Suprapubic skin (tissue), 4 donors: ENCODE measurements around the gene SYT11. TPM values are rescaled to one million over a fixed set of nuclear protein-coding genes. Genes with fewer than 3 reads are reported as not detected.

Experiments
- DNase-seq, 2 donors: peaks; one replicate each; pipeline ENCODE4 v3.0.0-alpha.2; 2019; ENCODE audit warnings: low spot score in 2 of 2
- H3K27ac ChIP-seq: fragments of 200-600 bp; sonication (generic); one replicate; pipeline ENCODE4 v1.5.1; 2019
- H3K27me3 ChIP-seq: fragments of 200-600 bp; sonication (generic); one replicate; pipeline ENCODE4 v1.5.1; 2019
- H3K36me3 ChIP-seq: fragments of 200-600 bp; sonication (generic); one replicate; pipeline ENCODE4 v1.5.1; 2019
- H3K4me1 ChIP-seq: fragments of 200-600 bp; sonication (generic); one replicate; pipeline ENCODE4 v1.5.1; 2019
- H3K4me3 ChIP-seq: fragments of 200-600 bp; sonication (generic); one replicate; pipeline ENCODE4 v1.5.1; 2019; ENCODE audit warnings: mild to moderate bottlenecking
- H3K9me3 ChIP-seq: fragments of 200-600 bp; sonication (generic); one replicate; pipeline ENCODE4 v1.5.1; 2019
- CTCF ChIP-seq, 2 donors: fragments of 200-600 bp in 1 of 2; fragments of 450-650 bp in 1 of 2; sonication (generic) in 1 of 2; IDR thresholded peaks; one replicate each; pipeline ENCODE4 v1.5.1; 2016 to 2019; ENCODE audit warnings: antibody characterized with exemption in 2 of 2, mild to moderate bottlenecking in 1 of 2, moderate library complexity in 1 of 2
- EP300 ChIP-seq: sonication (generic); formaldehyde crosslinking; IDR thresholded peaks from one replicate; pipeline ENCODE4 v1.6.1; 2017; ENCODE audit warnings: antibody characterized with exemption
- POLR2A ChIP-seq, 2 donors: fragments of 450-650 bp; IDR thresholded peaks; one replicate each; pipeline ENCODE4 v1.6.1; 2017; ENCODE audit warnings: antibody characterized with exemption in 2 of 2, mild to moderate bottlenecking in 2 of 2, moderate library complexity in 2 of 2
- POLR2AphosphoS5 ChIP-seq, 3 donors: sonication (generic); formaldehyde crosslinking; IDR thresholded peaks; one replicate each; pipeline ENCODE4 v1.6.1; 2017; ENCODE audit warnings: antibody characterized with exemption in 3 of 3
- WGBS: methylation state at CpG from one replicate; pipeline ENCODE4 v1.1.5; 2018; 5-methylcytosine and 5-hydroxymethylcytosine counted together
- total RNA-seq, 4 donors: library from RNA; depleted of rRNA; stranded (reverse); fragments of >200 nt; gene quantifications; one replicate each; pipeline ENCODE4 v1.1.0, GENCODE V29; 2016

The SYT11 gene
- total RNA-seq, 4 donors from 2014 or later: 2.2 to 3.3 (median 2.7) TPM

GRCh38 chr1:155856975-155857930 lies 2.1 kb upstream of the SYT11 start, which contains the start of gene GON4L:
TSS of gene GON4L (minus strand) at chr1:155857214. CDS start at chr1:155853780, 3,434 bp downstream.
- peaks cover 38% of the 10 kb centered on the region for H3K4me1 ChIP-seq

GRCh38 chr1:155858800-155859233 lies 550 bp upstream of the SYT11 start:
- 54% methylated on average over 12 of the region's 12 CpGs for WGBS
- DNase-seq: peak in 1 of 2 donors; percentile 69
- Histone ChIP-seq H3K27me3 (no peaks in the 10 kb centered on the region), H3K27ac (peak overlapping the region; percentile 68), H3K4me3 (peak overlapping the region; percentile 41), H3K9me3 (no peaks in the 10 kb centered on the region), H3K4me1 (peaks cover 38% of the 10 kb centered on the region), H3K36me3 (peaks cover 11% of the 10 kb centered on the region)
- TF ChIP-seq POLR2AphosphoS5 (IDR thresholded peaks at IDR 0.05): no peak
- no peak for TF ChIP-seq EP300
- no peak for TF ChIP-seq POLR2A (IDR thresholded peaks at IDR 0.05)
- TF ChIP-seq CTCF (IDR thresholded peaks at IDR 0.05): no peak

More at GRCh38 chr1:155856975-155857930, 2.1 kb upstream of the SYT11 start, which contains the start of gene GON4L:
- WGBS: 33% methylated on average over 18 of the region's 46 CpGs
- H3K27ac ChIP-seq: peak within 1 kb of the TSS; percentile 81
- no peaks in the 10 kb centered on the region for H3K27me3 ChIP-seq
- H3K36me3 ChIP-seq: peaks cover 26% of the 10 kb centered on the region
- peak within 1 kb of the TSS; percentile 86 for H3K4me3 ChIP-seq
- peak; percentile 93 for DNase-seq
- peak in 1 of 2 donors; percentile 55 for TF ChIP-seq POLR2A (IDR thresholded peaks at IDR 0.05)
- no peak for TF ChIP-seq CTCF (IDR thresholded peaks at IDR 0.05)
- no peak for TF ChIP-seq EP300
- peak; percentile 52 to 58 (median 56) for TF ChIP-seq POLR2AphosphoS5 (IDR thresholded peaks at IDR 0.05)
- no peaks in the 10 kb centered on the region for H3K9me3 ChIP-seq

- Histone ChIP-seq H3K4me3 (peak overlapping the region; percentile 41), H3K36me3 (no peaks in the 10 kb centered on the region), H3K27me3 (no peaks in the 10 kb centered on the region), H3K9me3 (no peaks in the 10 kb centered on the region), H3K27ac (peak overlapping the region; percentile 68), H3K4me1 (peaks cover 38% of the 10 kb centered on the region)
- 2% methylated on average over 22 of the region's 35 CpGs for WGBS
- DNase-seq: peak in 1 of 2 donors; percentile 89
- TF ChIP-seq CTCF (IDR thresholded peaks at IDR 0.05) (no peak), EP300 (no peak), POLR2AphosphoS5 (IDR thresholded peaks at IDR 0.05) (no peak), POLR2A (IDR thresholded peaks at IDR 0.05) (no peak)
Measured at GRCh38 chr1:155859881-155860871, 809 bp downstream of the SYT11 start.

- DNase-seq: no peak
- Histone ChIP-seq H3K4me3 (peak overlapping the region; percentile 41), H3K27me3 (no peaks in the 10 kb centered on the region), H3K27ac (peak overlapping the region; percentile 68), H3K4me1 (peaks cover 35% of the 10 kb centered on the region), H3K9me3 (no peaks in the 10 kb centered on the region), H3K36me3 (no peaks in the 10 kb centered on the region)
- no peak for TF ChIP-seq POLR2A (IDR thresholded peaks at IDR 0.05)
- no peak for TF ChIP-seq EP300
- no peak for TF ChIP-seq POLR2AphosphoS5 (IDR thresholded peaks at IDR 0.05)
- TF ChIP-seq CTCF (IDR thresholded peaks at IDR 0.05): no peak
- 47% methylated on average over 2 of the region's 2 CpGs for WGBS
Measured at GRCh38 chr1:155860970-155861510, 1.7 kb downstream of the SYT11 start.
